ENCODE data around the gene RAB3C.

- TF ChIP-seq POLR2AphosphoS5 (IDR thresholded peaks at IDR 0.05): no peak
- TF ChIP-seq CTCF (IDR thresholded peaks at IDR 0.05 in 8 of 11, conservative IDR thresholded peaks at IDR 0.05 in 3 of 11): peak; percentile 24 to 87 (median 80)
Observed at GRCh38 chr5:58886315-58887207, 303.7 kb downstream of the RAB3C start.

Measured in spleen (tissue), 7 donors.